Brain pericyte (primary cell): Measurements from ENCODE around the gene LRRC61.

Source experiments
- DNase-seq: peaks from one replicate; pipeline ENCODE4 v3.0.0-alpha.2; 2012; ENCODE audit warnings: low read depth, low spot score

The LRRC61 gene

GRCh38 chr7:150355666-150356059, 32.5 kb downstream of the LRRC61 start:
- DNase-seq = no peak

- no peak for DNase-seq
Observed at GRCh38 chr7:150356265-150356897, 33.2 kb downstream of the LRRC61 start.

- no peak for DNase-seq
Observed at GRCh38 chr7:150357270-150357669, 34.1 kb downstream of the LRRC61 start.

- no peak for DNase-seq
Observed at GRCh38 chr7:150357771-150358427, 34.7 kb downstream of the LRRC61 start.

- DNase-seq = no peak
Observed at GRCh38 chr7:150358433-150358832, 35.3 kb downstream of the LRRC61 start.

GRCh38 chr7:150358988-150359621, 36.0 kb downstream of the LRRC61 start:
- DNase-seq = no peak

- no peak for DNase-seq
Observed at GRCh38 chr7:150359622-150360362, 36.6 kb downstream of the LRRC61 start.

GRCh38 chr7:150360363-150361058, 37.4 kb downstream of the LRRC61 start:
- no peak for DNase-seq

GRCh38 chr7:150361402-150361801, 38.2 kb downstream of the LRRC61 start:
- DNase-seq = no peak

- DNase-seq = no peak
Observed at GRCh38 chr7:150361807-150362621, 38.9 kb downstream of the LRRC61 start.

- no peak for DNase-seq
Observed at GRCh38 chr7:150363370-150363769, 40.2 kb downstream of the LRRC61 start.

- DNase-seq = no peak
Observed at GRCh38 chr7:150363872-150364271, 40.7 kb downstream of the LRRC61 start.

GRCh38 chr7:150365194-150365593, 42.0 kb downstream of the LRRC61 start:
- no peak for DNase-seq

GRCh38 chr7:150365673-150366398, 42.7 kb downstream of the LRRC61 start:
- no peak for DNase-seq

GRCh38 chr7:150367677-150368095, 44.5 kb downstream of the LRRC61 start:
- DNase-seq = no peak

GRCh38 chr7:150368096-150368883, 45.1 kb downstream of the LRRC61 start, which contains the start of gene REPIN1:
TSS of gene REPIN1 (plus strand) at chr7:150368822. CDS start at chr7:150369712, 890 bp downstream.
- DNase-seq = no peak

GRCh38 chr7:150368884-150369747, 46.0 kb downstream of the LRRC61 start:
- DNase-seq = no peak
